Islet precursor cell (in vitro differentiated cells): ENCODE data around the gene COQ8B.
"Not testable (repeated sequence)": the region's sequence is repeated elsewhere in the genome, so short reads cannot be mapped to it uniquely, and the experiment has no call there.

ENCODE experiments used
- DNase-seq: peaks from one replicate; pipeline ENCODE4 v3.0.0-alpha.2; 2018

The COQ8B gene

GRCh38 chr19:40663695-40664692 is 52.7 kb downstream of the COQ8B start:
- DNase-seq = peak; percentile 82

GRCh38 chr19:40662925-40663694 is 53.6 kb downstream of the COQ8B start:
- DNase-seq = peak; percentile 93

- no peak for DNase-seq
These were observed 55.1 kb downstream of the COQ8B start for GRCh38 chr19:40661616-40662015.

- DNase-seq = no peak
These were observed 57.1 kb downstream of the COQ8B start for GRCh38 chr19:40659566-40659965.

- DNase-seq = no peak
These were observed 57.6 kb downstream of the COQ8B start for GRCh38 chr19:40659116-40659515.

- DNase-seq = no peak
These were observed 58.7 kb downstream of the COQ8B start for GRCh38 chr19:40658031-40658430.

- DNase-seq = not testable (repeated sequence)
These were observed 61.0 kb downstream of the COQ8B start for GRCh38 chr19:40655684-40656083.

- not testable (repeated sequence) for DNase-seq
These were observed 64.4 kb downstream of the COQ8B start for GRCh38 chr19:40652303-40652702.

GRCh38 chr19:40650749-40651305 is 65.9 kb downstream of the COQ8B start:
- DNase-seq = no peak

- not testable (repeated sequence) for DNase-seq
These were observed 66.6 kb downstream of the COQ8B start for GRCh38 chr19:40649903-40650675.

- DNase-seq = no peak
These were observed 69.9 kb downstream of the COQ8B start for GRCh38 chr19:40646743-40647254.

GRCh38 chr19:40642757-40643305 is 73.9 kb downstream of the COQ8B start:
- no peak for DNase-seq

GRCh38 chr19:40642051-40642706 is 74.5 kb downstream of the COQ8B start:
- no peak for DNase-seq
